ENCODE data around the gene SREK1.
"Not testable (repeated sequence)": the region's sequence is repeated elsewhere in the genome, so short reads cannot be mapped to it uniquely, and the experiment has no call there.

Gene SREK1

GRCh38 chr5:66222896-66223295, 78.8 kb downstream of the SREK1 start:
- not testable (repeated sequence) for DNase-seq

GRCh38 chr5:66223637-66224036, 79.5 kb downstream of the SREK1 start:
- no peak for DNase-seq

- no peak for DNase-seq
These were observed 80.2 kb downstream of the SREK1 start for GRCh38 chr5:66224274-66224673.

- DNase-seq, result no peak
These were observed 80.9 kb downstream of the SREK1 start for GRCh38 chr5:66224773-66225553.

- DNase-seq, result no peak
These were observed 86.5 kb downstream of the SREK1 start for GRCh38 chr5:66230551-66230950.

- no peak for DNase-seq
These were observed 87.4 kb downstream of the SREK1 start for GRCh38 chr5:66231508-66231907.

GRCh38 chr5:66232275-66232674, 88.2 kb downstream of the SREK1 start:
- DNase-seq, result no peak

- no peak for DNase-seq
These were observed 88.8 kb downstream of the SREK1 start for GRCh38 chr5:66232706-66233445.
